ENCODE measurements around the gene RDX.
"Not testable (repeated sequence)": the region's sequence is repeated elsewhere in the genome, so short reads cannot be mapped to it uniquely, and the experiment has no call there.

RDX gene

DNA sequence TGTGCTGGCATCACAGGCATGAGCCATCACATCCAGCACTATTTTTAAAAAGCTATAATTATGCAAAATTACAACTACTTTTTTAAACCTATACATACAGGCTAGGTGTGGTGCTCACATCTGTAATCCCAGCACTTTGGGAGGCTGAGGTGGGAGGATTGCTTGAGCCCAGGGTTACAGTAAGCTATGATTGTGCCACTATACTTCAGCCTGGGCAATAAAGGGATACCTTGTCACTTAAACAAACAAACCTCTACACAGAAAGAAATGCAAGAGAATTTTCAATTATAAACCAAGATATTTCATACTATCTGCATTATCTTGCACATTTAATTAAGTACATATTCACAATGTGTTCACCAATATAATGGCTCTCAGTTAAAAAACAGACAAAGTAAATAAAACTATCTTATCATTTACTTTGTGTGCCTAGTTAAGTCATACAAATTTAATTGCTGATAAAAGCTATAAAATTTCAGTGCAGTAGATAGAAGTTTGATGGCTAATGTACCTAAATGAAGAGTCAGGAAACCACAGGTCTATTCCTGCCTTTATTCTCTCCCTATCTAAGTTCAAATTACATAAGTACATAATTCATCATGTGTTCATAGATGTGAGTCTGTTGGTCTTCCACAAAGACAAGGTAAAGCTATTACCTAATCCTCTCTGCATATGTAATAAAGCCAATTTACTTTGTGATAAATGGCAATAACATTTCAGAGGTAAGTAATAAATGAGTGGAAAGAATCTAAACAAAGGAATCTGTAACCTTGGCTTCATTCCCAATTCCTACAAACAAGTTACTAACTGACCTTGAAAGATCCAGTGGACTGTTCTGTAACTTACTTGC lies 9.0 kb upstream of the RDX start:
- peak; percentile 64 for FAIRE-seq

- no peak for FAIRE-seq
Measured at GRCh38 chr11:110303414-110303826, 7.0 kb upstream of the RDX start.

DNA sequence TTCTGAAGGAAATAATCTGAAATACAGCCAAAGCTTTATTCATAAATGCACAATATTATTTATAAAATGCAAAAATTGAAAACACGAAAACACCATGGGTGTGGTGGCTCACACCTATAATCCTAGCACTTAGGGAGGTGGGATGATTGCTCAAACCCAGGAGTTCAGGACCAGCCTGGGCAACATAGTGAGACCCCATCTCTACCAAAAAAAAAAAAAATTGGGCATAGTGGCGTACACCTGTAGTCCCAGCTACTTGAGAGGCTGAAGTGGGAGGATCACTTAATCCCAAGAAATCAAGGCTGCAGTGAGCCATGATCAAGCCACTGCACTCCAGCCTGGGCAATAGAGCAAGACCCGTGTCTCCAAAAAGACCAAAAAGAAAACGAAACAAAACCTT lies 5.2 kb upstream of the RDX start:
- no peak for FAIRE-seq

GRCh38 chr11:110301032-110301431 lies 4.6 kb upstream of the RDX start:
- no peak for FAIRE-seq

DNA sequence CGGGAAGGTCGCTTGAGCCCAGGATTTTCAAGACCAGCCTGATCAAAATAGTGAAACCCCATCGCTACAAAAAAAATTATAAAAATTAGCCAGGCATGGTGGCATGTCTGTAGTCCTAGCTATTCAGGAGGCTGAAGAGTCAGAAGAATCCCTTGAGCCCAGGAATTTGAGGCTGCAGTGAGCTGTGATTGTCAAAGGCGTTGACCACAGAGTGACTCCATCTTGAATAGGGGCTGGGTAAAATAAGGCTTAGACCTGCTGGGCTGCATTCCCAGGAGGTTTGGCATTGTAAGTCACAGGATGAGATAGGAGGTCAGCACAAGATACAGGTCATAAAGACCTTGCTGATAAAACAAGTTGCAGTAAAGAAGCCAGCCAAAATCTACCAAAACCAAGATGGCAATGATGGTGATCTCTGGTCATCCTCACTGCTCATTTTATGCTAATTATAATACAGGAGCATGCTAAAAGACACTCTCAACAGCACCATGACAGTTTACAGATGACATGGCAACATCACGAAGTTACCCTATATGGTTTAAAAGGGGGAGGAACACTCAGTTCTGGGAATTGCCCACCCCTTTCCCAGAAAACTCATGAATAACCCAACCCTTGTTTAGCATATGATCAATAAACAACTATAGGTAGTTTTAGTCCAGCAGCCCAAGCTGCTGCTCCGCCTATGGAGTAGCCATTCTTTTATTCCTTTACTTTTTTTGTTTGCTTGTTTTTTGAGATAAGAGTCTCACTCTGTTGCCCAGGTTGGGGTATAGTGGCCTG lies 2.8 kb upstream of the RDX start:
- FAIRE-seq, result no peak

DNA sequence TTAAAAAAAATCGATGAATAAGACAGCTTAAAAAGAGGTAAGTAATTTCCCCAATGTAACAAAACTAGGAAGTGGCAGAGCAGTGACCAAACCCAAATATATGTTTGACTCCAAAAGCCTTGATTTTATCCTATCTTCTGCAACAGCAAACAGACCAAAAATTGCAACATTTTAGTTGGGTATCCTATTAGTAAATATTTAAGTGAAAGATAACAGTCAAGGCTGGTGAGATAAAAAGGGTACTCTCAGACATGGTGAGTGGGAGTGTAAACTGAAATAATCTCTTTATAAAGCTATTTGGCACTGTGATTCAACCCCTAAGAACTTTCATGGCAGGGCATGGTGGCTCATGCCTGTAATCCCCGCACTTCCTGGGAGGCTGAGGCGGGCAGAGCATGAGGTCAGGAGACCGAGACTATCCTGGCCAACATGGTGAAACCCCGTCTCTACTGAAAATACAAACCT lies 1.9 kb upstream of the RDX start:
- FAIRE-seq, result no peak

DNA sequence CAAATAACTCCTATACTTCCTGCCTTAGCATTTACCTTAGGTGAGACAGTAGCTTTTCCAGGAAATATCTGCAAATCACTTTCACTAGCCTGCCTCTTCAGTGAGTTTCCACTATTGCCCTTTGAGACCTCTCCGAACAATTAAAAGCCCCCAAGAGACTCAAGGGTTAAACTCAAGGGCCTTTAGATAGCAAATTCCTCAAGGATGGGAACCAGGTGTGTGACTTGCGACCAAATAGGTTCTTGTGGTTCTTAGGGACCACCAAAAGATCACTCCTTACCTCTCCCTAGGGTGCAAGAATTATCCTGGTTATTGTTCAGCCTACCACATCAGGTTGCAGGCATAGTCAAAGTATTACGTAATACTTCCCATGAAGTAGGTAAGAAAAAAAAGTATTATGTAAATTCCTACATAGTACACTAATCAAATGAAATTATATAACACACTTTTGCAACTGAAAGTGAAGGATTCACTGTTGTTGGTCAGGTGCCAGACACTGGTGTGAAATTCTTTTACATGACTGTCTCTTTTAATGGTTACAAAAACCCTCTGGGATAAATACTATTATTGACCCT lies 1.4 kb upstream of the RDX start:
- FAIRE-seq, result no peak

- FAIRE-seq, result no peak
Measured at GRCh38 chr11:110297076-110297725, 787 bp upstream of the RDX start.

DNA sequence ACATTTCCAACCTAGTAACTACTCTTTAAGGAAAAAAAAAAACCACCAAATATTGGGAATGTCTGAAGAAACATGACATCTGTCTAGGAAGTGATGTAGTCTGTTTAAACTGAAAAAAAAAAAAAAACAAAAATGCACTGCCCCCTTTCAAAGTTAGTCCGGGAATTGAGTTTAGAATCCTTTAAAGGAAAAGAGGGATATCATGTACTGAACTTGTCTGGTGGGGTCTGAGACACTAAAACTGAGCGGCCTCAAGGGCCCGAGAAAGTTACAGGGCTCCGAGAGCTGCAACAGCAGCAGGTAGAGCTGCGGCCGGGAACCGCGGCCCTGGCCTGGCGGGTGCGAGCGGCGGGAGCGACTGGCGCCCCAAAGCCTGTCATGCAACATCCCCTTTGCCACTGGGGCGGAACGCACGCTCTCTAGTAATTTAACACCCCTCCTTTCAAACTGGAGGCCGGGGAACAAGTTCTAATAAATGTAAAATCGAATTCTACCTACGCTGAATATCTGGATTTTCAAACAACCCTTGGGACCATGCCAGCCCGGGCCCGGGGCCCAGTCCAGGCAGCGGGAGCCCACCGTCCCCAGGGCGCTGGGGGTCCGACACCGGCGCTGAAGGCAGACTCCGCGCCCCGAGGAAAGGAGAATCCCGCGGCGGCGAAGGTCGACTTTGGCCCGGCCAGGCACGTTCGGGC lies 736 bp downstream of the RDX start:
- no peak for FAIRE-seq

GRCh38 chr11:110295086-110295485 lies 1.3 kb downstream of the RDX start:
- no peak for FAIRE-seq

- no peak for FAIRE-seq
Measured at GRCh38 chr11:110294509-110294908, 1.9 kb downstream of the RDX start.

GRCh38 chr11:110293389-110293788 lies 3.0 kb downstream of the RDX start:
- FAIRE-seq, result no peak

DNA sequence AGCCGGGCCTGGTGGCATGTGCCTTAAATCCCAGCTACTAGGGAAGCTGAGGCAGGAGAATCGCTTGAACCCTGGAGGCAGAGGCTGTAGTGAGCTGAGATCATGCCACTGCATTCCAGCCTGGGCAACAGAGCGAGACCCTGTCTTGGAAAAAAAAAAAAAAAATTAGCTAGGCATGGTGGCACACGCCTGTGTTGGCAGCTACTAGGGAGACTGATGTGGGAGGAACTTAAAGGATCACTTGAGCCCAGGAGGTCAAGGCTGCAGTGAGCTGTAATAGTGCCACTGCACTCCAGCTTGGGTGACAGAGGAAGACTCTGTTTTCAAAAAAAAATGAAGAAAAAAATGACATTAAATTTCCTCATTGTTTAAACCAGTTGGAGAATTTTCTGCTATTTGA lies 4.3 kb downstream of the RDX start:
- FAIRE-seq, result not testable (repeated sequence)

GRCh38 chr11:110290591-110291334 lies 5.7 kb downstream of the RDX start:
- no peak for FAIRE-seq

DNA sequence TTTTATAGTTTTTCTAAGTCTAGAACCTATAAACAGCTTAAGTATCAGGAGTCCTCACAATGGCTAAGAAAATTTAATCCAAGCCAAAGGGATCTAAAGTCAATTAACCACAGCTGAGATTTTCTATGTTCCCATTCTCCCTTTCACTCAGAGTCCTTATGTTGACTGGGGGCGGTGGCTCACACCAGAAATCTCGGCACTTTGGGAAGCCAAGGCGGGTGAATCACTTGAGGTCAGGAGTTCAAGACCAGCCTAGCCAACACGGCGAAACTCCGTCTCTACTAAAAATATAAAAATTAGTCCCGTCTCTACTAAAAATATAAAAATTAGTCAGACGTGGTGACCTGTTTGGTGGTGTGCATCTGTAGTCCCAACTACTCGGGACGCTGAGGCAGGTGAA lies 6.9 kb downstream of the RDX start:
- no peak for FAIRE-seq

DNA sequence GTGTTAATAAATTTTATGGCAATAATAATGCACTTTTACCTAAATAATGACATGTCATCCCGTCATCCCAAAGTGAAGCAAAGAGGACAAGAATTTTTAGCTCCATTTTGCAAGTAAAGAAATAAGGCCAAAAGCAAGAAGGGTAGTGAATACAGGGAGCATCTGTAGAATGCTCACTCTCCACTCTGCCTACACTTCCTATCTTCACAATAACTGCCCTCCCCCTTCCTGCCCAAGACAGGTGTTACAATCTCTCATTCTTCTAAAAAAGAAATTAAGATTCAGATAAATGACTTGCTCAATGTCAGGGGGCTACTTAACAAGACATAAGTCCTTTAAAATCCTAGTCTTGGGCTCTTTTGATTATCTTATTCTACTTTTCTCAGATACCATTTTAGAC lies 8.9 kb downstream of the RDX start:
- FAIRE-seq, result no peak

DNA sequence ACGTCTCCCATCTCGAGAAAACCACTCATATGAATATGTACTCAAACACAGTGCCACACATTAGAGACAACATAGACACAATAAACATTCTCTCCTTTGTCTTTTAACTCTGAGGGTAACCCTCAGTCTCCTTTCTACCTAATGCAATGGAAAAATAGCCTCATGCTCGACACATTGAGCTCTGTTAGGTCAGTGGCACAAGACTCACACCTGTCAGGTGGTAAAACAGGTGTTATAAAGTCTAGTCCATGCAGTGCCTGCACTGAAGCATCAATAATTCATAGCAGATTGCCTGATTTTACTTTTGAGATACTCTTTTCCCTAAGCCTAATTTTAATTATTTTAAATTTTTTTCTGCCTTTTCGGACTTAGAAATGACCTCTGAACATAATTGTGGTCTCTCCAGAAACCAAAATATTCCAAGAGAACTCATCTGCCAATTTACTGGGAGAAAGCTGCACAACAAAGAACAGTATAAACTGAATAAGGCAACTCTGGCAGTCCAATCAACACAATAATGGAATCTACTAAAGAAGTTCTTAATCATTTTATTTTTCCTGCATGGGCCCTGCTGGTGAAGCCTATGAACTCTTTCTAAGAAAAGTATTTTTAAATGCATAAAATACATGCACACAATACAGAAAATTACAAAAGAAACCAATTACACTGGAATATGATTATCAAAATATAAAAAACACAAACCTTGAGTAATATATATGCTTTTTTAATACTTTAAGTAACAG lies 9.9 kb downstream of the RDX start:
- FAIRE-seq, result no peak

DNA sequence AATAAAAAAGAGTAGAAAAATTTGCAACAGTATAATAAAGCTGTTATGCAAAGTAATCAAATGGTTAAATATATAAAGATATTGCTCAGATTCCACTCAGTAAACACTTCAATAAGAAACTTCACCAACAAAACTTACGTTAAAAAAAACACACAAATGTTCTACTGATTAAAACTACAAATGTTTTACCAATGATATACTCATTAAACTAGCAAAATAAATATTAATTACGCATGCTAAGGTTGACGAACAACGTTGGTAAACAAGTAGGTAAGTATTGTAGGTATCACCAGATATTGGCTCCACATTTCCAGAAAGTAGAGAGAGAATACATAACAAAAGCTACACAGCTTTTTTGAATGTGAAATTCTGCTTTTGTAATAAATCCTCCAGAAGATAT lies 12.6 kb downstream of the RDX start:
- no peak for FAIRE-seq

DNA sequence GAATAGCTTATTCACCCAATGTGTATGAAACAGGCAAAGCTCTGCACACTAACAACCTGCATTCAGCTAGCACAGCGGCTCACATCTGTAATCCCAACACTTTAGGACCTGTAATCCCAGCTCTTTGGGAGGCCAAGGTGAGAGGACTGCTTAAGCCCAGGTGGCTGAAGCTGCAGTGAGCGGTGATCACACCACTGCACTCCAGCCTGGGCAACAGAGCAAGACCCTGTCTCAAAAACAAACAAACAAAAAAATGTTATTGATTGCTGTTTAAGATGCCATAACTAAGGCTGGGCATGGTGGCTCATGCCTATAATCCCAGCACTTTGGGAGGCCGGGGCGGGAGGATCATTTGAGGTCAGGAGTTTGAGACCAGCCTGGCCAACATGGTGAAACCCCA lies 15.8 kb downstream of the RDX start:
- FAIRE-seq, result not testable (repeated sequence)

- FAIRE-seq, result no peak
Measured at GRCh38 chr11:110279881-110280280, 16.5 kb downstream of the RDX start.

GRCh38 chr11:110272919-110273318 lies 23.5 kb downstream of the RDX start:
- FAIRE-seq, result no peak
